MM.1S (cell line): ENCODE results near the gene POU5F1.

Source experiments
- DNase-seq: peaks from one replicate; pipeline ENCODE4 v3.0.0-alpha.2; 2015
- H2AFZ ChIP-seq: fragments of 300-600 bp; sonication (generic); 2 replicates; pipeline ENCODE4 v1.6.0; 2016; ENCODE audit warnings: antibody characterized with exemption, low read length
- H3F3A ChIP-seq: fragments of 300-600 bp; sonication (generic); 2 replicates; pipeline ENCODE4 v1.6.1; 2016; ENCODE audit warnings: mild to moderate bottlenecking, antibody characterized with exemption, low read length, moderate library complexity, mixed read lengths; ENCODE audit not compliant: insufficient read depth
- H3K27ac ChIP-seq: fragments of 300-600 bp; sonication (generic); 2 replicates; pipeline ENCODE4 v1.5.1; 2016; ENCODE audit warnings: mild to moderate bottlenecking, low read length
- H3K27me3 ChIP-seq: fragments of 300-600 bp; sonication (generic); replicated peaks from 2 replicates; pipeline ENCODE4 v1.6.0; 2016; ENCODE audit warnings: low read length; ENCODE audit not compliant: insufficient read depth
- H3K36me3 ChIP-seq: fragments of 300-600 bp; sonication (generic); replicated peaks from 2 replicates; pipeline ENCODE4 v1.6.1; 2016; ENCODE audit warnings: mild to moderate bottlenecking, low read length, mixed read lengths; ENCODE audit not compliant: insufficient read depth
- H3K4me1 ChIP-seq: fragments of 300-600 bp; sonication (generic); 2 replicates; pipeline ENCODE4 v1.6.1; 2016; ENCODE audit warnings: low read length, mixed read lengths
- H3K4me2 ChIP-seq: fragments of 300-600 bp; sonication (generic); 2 replicates; pipeline ENCODE4 v1.6.0; 2016; ENCODE audit warnings: low read depth, low read length
- H3K4me3 ChIP-seq: fragments of 300-600 bp; sonication (generic); 2 replicates; pipeline ENCODE4 v1.5.1; 2016; ENCODE audit warnings: low read length, mixed read lengths
- H3K79me2 ChIP-seq: fragments of 300-600 bp; sonication (generic); 2 replicates; pipeline ENCODE4 v1.6.1; 2016; ENCODE audit warnings: mixed run types, low read length, mixed read lengths
- H3K9ac ChIP-seq: fragments of 300-600 bp; sonication (generic); 2 replicates; pipeline ENCODE4 v1.6.1; 2016; ENCODE audit warnings: low read length, mixed read lengths
- H3K9me2 ChIP-seq: fragments of 300-600 bp; sonication (generic); replicated peaks from 2 replicates; pipeline ENCODE4 v1.6.1; 2016; ENCODE audit warnings: mild to moderate bottlenecking, low read length, mixed read lengths; ENCODE audit not compliant: insufficient read depth
- H3K9me3 ChIP-seq: fragments of 300-600 bp; sonication (generic); replicated peaks from 2 replicates; pipeline ENCODE4 v1.6.1; 2016; ENCODE audit warnings: mild to moderate bottlenecking, low read length, mixed read lengths; ENCODE audit not compliant: insufficient read depth
- H4K20me1 ChIP-seq: fragments of 300-600 bp; sonication (generic); 2 replicates; pipeline ENCODE4 v1.6.1; 2016; ENCODE audit warnings: mild to moderate bottlenecking, low read length, moderate library complexity, mixed read lengths; ENCODE audit not compliant: insufficient read depth
- CTCF ChIP-seq: fragments of 300-600 bp; sonication (generic); IDR thresholded peaks from 2 replicates; pipeline ENCODE4 v1.5.1; 2016; ENCODE audit warnings: antibody characterized with exemption, low read length, mixed read lengths
- EZH2 ChIP-seq: fragments of 300-600 bp; sonication (generic); optimal IDR thresholded peaks from 2 replicates; pipeline ENCODE3; 2017; ENCODE audit warnings: low read depth, mild to moderate bottlenecking, antibody characterized with exemption, low read length, mixed read lengths
- EZH2phosphoT487 ChIP-seq: fragments of 300-600 bp; sonication (generic); IDR thresholded peaks from 2 replicates; pipeline ENCODE4 v1.6.1; 2018; ENCODE audit warnings: antibody characterized with exemption, low read length

POU5F1 gene

DNA sequence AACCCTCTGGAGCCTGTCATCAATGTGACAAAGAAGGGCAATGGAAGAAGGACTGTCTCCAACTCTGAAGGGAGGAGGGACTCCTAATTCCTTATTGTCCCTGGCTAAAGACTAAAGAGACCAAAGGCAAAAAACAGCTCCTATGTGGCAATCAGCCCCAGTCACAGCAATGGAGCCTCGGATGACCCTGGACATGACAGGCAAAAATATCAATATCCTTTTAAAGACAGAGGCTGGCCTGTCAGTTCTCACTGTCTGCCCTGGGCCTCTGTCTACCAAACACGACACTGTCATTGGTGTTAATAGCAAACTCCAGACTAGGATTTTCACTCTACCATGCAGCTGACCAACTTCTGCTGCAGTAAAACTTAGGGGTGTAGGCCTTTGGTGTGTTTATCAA lies 38.0 kb upstream of the POU5F1 start:
- Histone ChIP-seq H3K4me3 (no peak overlapping the region), H3K27ac (no peak overlapping the region)
- no peak for TF ChIP-seq EZH2phosphoT487
- no peak for TF ChIP-seq EZH2
- no peak for TF ChIP-seq CTCF

DNA sequence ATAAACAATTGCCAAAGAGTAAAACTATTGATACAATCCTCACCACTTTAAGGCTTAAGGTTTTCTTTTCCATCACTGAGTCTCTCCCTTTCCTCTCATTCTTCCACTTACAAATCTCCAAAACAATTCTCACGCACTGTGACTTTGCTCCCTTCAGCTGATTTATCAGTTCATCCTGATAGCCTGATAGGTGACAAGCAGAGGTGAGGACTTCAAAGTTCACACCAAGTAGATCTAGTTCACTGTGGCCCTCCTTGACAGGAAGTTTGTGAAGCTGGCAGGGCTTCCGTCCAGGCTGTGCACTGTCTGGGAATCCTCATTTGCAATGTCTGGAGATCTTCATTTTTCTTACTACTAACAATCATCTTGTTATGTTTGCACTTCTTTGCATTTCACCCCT lies 35.2 kb upstream of the POU5F1 start:
- Histone ChIP-seq H2AFZ (no peak overlapping the region), H3F3A (peaks cover 24% of the 10 kb centered on the region), H3K4me2 (no peak overlapping the region), H3K9me3 (no peaks in the 10 kb centered on the region), H3K9ac (no peak overlapping the region), H4K20me1 (no peaks in the 10 kb centered on the region), H3K4me3 (no peak overlapping the region), H3K27ac (no peak overlapping the region), H3K36me3 (no peaks in the 10 kb centered on the region), H3K27me3 (no peaks in the 10 kb centered on the region), H3K79me2 (peaks cover 7% of the 10 kb centered on the region), H3K9me2 (no peaks in the 10 kb centered on the region), H3K4me1 (peaks cover 27% of the 10 kb centered on the region)
- DNase-seq = no peak
- TF ChIP-seq EZH2phosphoT487 (no peak), EZH2 (no peak), CTCF (no peak)

More for the DNA sequence above, 38.0 kb upstream of the POU5F1 start:
- no peak overlapping the region for H3K9ac ChIP-seq
- no peaks in the 10 kb centered on the region for H3K27me3 ChIP-seq
- DNase-seq = no peak
- H3K9me2 ChIP-seq = no peaks in the 10 kb centered on the region
- H3K79me2 ChIP-seq = no peaks in the 10 kb centered on the region
- peaks cover 7% of the 10 kb centered on the region for H3F3A ChIP-seq
- no peaks in the 10 kb centered on the region for H4K20me1 ChIP-seq
- H3K4me2 ChIP-seq = no peak overlapping the region
- no peaks in the 10 kb centered on the region for H3K36me3 ChIP-seq
- H2AFZ ChIP-seq = no peak overlapping the region
- H3K9me3 ChIP-seq = no peaks in the 10 kb centered on the region
- H3K4me1 ChIP-seq = 0 out of 2 replicates have a peak, but pooled peaks cover 9% of the 10 kb centered on the region

DNA sequence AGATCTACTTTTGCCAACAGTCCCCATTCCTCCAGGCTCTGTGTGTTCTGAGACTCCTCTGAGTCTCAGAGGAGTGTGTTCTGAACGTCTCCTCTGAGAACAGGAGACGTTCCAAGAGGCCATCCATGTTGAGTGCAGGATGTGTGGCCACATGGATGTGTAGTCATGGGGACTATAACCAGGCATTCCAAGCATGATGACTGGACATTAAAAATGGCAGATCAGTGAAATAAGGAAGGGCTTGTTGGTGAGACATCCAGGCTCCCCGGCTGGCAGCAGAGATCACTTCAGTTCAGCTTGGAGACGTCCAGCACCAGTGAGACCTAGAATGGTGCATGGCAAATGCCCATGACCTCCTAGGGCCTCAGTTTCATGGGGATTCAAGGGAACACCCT lies 34.3 kb upstream of the POU5F1 start:
- H3K9me3 ChIP-seq = no peaks in the 10 kb centered on the region
- TF ChIP-seq CTCF (no peak), EZH2phosphoT487 (no peak), EZH2 (no peak)
- H3K4me1 ChIP-seq = peaks cover 33% of the 10 kb centered on the region
- peak overlapping the region; percentile 93; the same call in 1 of the 2 replicates for H3K4me2 ChIP-seq
- no peaks in the 10 kb centered on the region for H3K9me2 ChIP-seq
- peaks cover 16% of the 10 kb centered on the region for H3K79me2 ChIP-seq
- DNase-seq = no peak
- peak overlapping the region; percentile 99; the same call in 1 of the 2 replicates for H3K27ac ChIP-seq
- H4K20me1 ChIP-seq = no peaks in the 10 kb centered on the region
- no peaks in the 10 kb centered on the region for H3K36me3 ChIP-seq
- no peaks in the 10 kb centered on the region for H3K27me3 ChIP-seq
- no peak overlapping the region for H2AFZ ChIP-seq
- H3F3A ChIP-seq = peaks cover 31% of the 10 kb centered on the region
- peak overlapping the region; percentile 57 for H3K4me3 ChIP-seq
- H3K9ac ChIP-seq = peak overlapping the region; percentile 85; the same call in 1 of the 2 replicates
